GM12873 (cell line): ENCODE results near the gene ENPP6.

Experiments used
- CTCF ChIP-seq: IDR thresholded peaks from 2 replicates; pipeline ENCODE4 v1.5.1; 2012; ENCODE audit warnings: low read depth, mild to moderate bottlenecking, moderate library complexity, low read length, control low read depth; ENCODE audit not compliant: insufficient read depth; ENCODE audit errors: missing control alignments

Gene ENPP6

GRCh38 chr4:184234155-184234554, 16.5 kb upstream of the ENPP6 start:
- TF ChIP-seq CTCF: no peak

- no peak for TF ChIP-seq CTCF
Measured at GRCh38 chr4:184232975-184233374, 15.3 kb upstream of the ENPP6 start.

- no peak for TF ChIP-seq CTCF
Measured at GRCh38 chr4:184232202-184232601, 14.5 kb upstream of the ENPP6 start.

GRCh38 chr4:184231573-184231972, 13.9 kb upstream of the ENPP6 start:
- TF ChIP-seq CTCF: no peak

- TF ChIP-seq CTCF: no peak
Measured at GRCh38 chr4:184228056-184228705, 10.5 kb upstream of the ENPP6 start.

- TF ChIP-seq CTCF: no peak
Measured at GRCh38 chr4:184216515-184216914, 1.2 kb downstream of the ENPP6 start.

GRCh38 chr4:184215709-184216328, 1.9 kb downstream of the ENPP6 start:
- TF ChIP-seq CTCF: no peak
